GM18858 (cell line): ENCODE results near the gene HRH1.
"Not testable (repeated sequence)": the region's sequence is repeated elsewhere in the genome, so short reads cannot be mapped to it uniquely, and the experiment has no call there.

Experiments
- ATAC-seq: cut with Tn5 transposase; IDR thresholded peaks from one replicate; pipeline ENCODE4 v1.9.1; 2021; ENCODE audit not compliant: unreplicated experiment

The HRH1 gene

GRCh38 chr3:11140030-11140712 is 14.1 kb upstream of the HRH1 start:
- peak; percentile 97 for ATAC-seq

DNA sequence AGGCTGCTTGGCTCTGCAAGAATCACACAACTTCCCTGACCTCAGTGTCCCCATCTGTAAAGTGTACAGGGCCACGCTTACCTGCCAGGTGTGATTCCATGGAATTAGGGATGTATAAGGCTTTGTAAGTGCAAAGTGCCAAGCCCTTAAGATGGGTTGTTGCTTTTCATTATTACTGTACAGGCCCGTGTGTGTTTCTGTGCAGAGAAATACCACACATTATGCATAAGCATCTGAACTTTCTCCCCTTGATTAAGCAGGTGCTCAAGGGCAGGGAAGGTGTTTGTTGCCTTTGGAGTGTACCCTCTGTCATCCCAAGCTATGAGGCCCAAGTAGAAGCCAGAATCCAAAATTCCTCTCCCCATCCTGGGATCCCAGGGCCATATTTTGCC is 13.6 kb upstream of the HRH1 start:
- peak; percentile 27 for ATAC-seq

GRCh38 chr3:11143476-11143875 is 10.8 kb upstream of the HRH1 start:
- no peak for ATAC-seq

- no peak for ATAC-seq
These were observed 9.3 kb upstream of the HRH1 start for GRCh38 chr3:11144996-11145395.

GRCh38 chr3:11145888-11146287 is 8.4 kb upstream of the HRH1 start:
- no peak for ATAC-seq

- ATAC-seq: no peak
These were observed 7.3 kb upstream of the HRH1 start for GRCh38 chr3:11146773-11147660.

DNA sequence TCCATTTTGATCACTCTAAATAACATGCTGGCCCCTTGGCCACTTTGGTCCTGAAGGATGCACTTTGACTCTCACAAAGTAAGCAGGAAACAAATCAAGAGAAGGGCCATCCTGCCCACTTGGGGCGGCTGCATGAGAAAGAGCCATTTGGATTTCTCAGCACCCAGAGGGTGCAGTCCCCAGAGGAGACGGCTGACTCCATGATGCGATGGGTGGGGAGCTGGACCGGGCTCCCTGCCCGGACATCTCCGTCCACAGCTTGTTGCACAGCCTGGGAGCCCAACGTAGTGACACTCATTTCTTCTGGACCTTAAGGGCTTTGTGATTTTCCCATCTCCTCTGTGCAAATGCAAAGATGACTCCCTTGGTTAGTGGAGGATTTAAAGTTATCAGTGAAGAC is 4.0 kb upstream of the HRH1 start:
- ATAC-seq: no peak

- no peak for ATAC-seq
These were observed 2.0 kb upstream of the HRH1 start for GRCh38 chr3:11152301-11152700.

GRCh38 chr3:11154953-11155325 is 646 bp downstream of the HRH1 start:
- ATAC-seq: no peak

GRCh38 chr3:11155341-11156025 is 1.2 kb downstream of the HRH1 start:
- ATAC-seq: no peak

- ATAC-seq: no peak
These were observed 1.7 kb downstream of the HRH1 start for GRCh38 chr3:11156026-11156410.

DNA sequence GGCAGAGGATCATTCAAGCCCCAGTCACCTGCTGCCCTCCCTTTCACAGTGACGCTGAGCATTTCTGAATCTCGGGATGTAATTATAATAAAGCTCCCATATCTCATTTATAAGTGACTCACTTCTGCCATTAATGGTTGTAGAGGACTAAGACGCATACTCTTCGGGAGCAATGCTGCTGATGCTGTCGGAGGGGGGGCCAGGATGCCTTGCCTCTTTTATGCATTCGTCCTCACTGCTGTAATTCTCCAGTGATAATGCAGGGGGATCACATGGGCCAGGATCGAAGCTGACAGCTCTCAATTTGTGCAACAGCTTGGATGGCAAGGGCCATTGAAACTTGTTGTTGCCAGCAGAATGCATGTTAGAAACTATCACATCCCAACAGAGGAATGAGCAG is 3.1 kb downstream of the HRH1 start:
- ATAC-seq: no peak

GRCh38 chr3:11159421-11159904 is 5.2 kb downstream of the HRH1 start:
- no peak for ATAC-seq

- ATAC-seq: no peak
These were observed 7.4 kb downstream of the HRH1 start for GRCh38 chr3:11161666-11162065.

- no peak for ATAC-seq
These were observed 8.4 kb downstream of the HRH1 start for GRCh38 chr3:11162401-11163345.

DNA sequence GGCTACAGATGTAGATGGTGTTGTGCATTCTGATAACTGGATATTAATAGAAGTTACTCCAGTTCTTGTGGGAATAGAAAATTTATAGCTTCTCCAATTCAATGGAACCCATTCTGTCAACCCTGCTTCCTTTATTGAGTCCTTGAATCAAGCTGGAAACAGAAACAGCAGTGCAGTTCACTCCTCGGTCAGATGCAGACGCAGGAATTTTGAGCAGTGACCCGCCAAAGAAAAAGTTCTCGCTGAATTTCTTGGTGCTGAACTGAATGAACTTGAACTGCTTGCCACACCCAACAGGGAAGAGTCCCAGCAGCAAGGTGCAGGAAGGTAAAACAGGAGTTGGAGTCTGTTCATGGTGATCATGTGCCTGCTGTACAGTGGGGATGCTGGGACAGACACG is 10.3 kb downstream of the HRH1 start:
- no peak for ATAC-seq

GRCh38 chr3:11165476-11165875 is 11.2 kb downstream of the HRH1 start:
- ATAC-seq: no peak

- ATAC-seq: not testable (repeated sequence)
These were observed 12.6 kb downstream of the HRH1 start for GRCh38 chr3:11166807-11167400.

DNA sequence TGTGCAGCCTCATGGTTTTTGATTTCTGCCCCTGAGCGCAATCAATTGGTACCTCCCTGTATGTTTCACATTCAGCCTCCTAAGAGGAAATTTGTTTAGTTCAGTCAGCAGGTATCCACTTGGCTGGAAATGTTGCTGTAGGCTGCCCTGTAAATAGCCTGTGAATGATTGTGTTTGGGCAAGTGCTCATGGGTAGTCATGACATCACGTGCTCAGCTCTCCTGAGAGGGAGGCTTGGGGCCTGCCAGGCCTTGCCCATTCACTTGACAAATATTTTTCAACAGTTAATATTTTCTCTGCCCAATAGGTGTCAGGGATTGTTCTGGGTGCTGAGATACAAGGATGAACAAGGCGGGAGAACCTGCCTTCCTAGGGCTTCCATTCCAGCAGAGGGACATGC is 13.3 kb downstream of the HRH1 start:
- no peak for ATAC-seq

GRCh38 chr3:11168406-11168805 is 14.1 kb downstream of the HRH1 start:
- no peak for ATAC-seq
